ENCODE results near the gene WDR90. TPM values are rescaled to one million over a fixed set of nuclear protein-coding genes. Genes with fewer than 3 reads are reported as not detected.

WDR90 gene
- total RNA-seq, 1 experiment from 2014 or later: 68.2 TPM

GRCh38 chr16:682493-683395, 33.6 kb downstream of the WDR90 start:
- peak overlapping the region; percentile 81 to 86 for H3K4me3 Mint-ChIP-seq
- peak overlapping the region in 1 of 3 experiments; percentile 88; a peak in 2 of 7 replicates for H3K27ac Mint-ChIP-seq
- no peak overlapping the region for H4K8ac ChIP-seq (replicated peaks; ENCODE audit: insufficient read length, low read depth, low read length)
- TF ChIP-seq CTCF (conservative IDR thresholded peaks at IDR 0.05): peak; percentile 28; the same call in 2 of the 3 replicates
- no peak overlapping the region for H3K18ac ChIP-seq (ENCODE audit: insufficient read length, low read depth, low read length)
- DNase-seq: no peak
- no peak overlapping the region for H2BK15ac ChIP-seq (ENCODE audit: low read depth, low read length)
- H3K4ac ChIP-seq (ENCODE audit: low read depth, low read length): no peak overlapping the region
- no peak overlapping the region for H3K23ac ChIP-seq (ENCODE audit: insufficient read length, low read depth, low read length)
- no peaks in the 10 kb centered on the region for H3K79me1 ChIP-seq (ENCODE audit: insufficient read depth, low read depth, low read length, poor library complexity, severe bottlenecking)
- no peaks in the 10 kb centered on the region for H3K4me1 ChIP-seq (ENCODE audit: insufficient read depth, low read length)
- H3K36me3 Mint-ChIP-seq (ENCODE audit: insufficient read depth in 1 of 3, low read depth in 3 of 3): peaks cover 15 to 46% (median 44%) of the 10 kb centered on the region in 3 experiments; a peak in 6 of 7 replicates
- H3T11ph ChIP-seq (ENCODE audit: low read length): no peak overlapping the region
- H3K23me2 ChIP-seq (ENCODE audit: insufficient read length, low read depth, low read length, poor library complexity, severe bottlenecking): peaks cover 11% of the 10 kb centered on the region
- peaks cover 2% of the 10 kb centered on the region; the same call in 1 of the 2 replicates for H3K79me2 ChIP-seq (ENCODE audit: insufficient read depth, low read length)
- H2AK5ac ChIP-seq (ENCODE audit: insufficient read length, low read length): no peak overlapping the region
- H2BK20ac ChIP-seq (ENCODE audit: low read depth, low read length, poor library complexity, severe bottlenecking): no peak overlapping the region
- H3K4me1 Mint-ChIP-seq: peaks cover 13 to 27% of the 10 kb centered on the region in 2 experiments
- no peak overlapping the region for H2BK12ac ChIP-seq (ENCODE audit: insufficient read length, low read depth, low read length)
- no peak overlapping the region for H2BK5ac ChIP-seq (ENCODE audit: insufficient read length, low read length)
- H3K9me3 Mint-ChIP-seq: no peaks in the 10 kb centered on the region
- H3K4me2 ChIP-seq (ENCODE audit: insufficient read depth, insufficient read length, low read length): peak overlapping the region; percentile 15
- no peak overlapping the region for H2BK120ac ChIP-seq (ENCODE audit: low read depth, low read length, poor library complexity, severe bottlenecking)
- no peaks in the 10 kb centered on the region; the same call in 1 of the 2 replicates for H3K27me3 Mint-ChIP-seq (ENCODE audit: low read depth)
- H4K91ac ChIP-seq (ENCODE audit: insufficient read length, low read depth, low read length): no peak overlapping the region
- no peak overlapping the region for H3K14ac ChIP-seq (ENCODE audit: insufficient read depth, low read length)
- H4K20me1 ChIP-seq (ENCODE audit: control insufficient read depth, insufficient read depth, insufficient read length): no peaks in the 10 kb centered on the region
- no peaks in the 10 kb centered on the region for H3K27me3 ChIP-seq (ENCODE audit: insufficient read depth, low read length)
- H3K9me3 ChIP-seq (ENCODE audit: control insufficient read depth, low read depth, low read length): no peaks in the 10 kb centered on the region
- no peak overlapping the region for H4K5ac ChIP-seq (ENCODE audit: insufficient read length, low read depth, low read length)
- H3K27ac ChIP-seq (ENCODE audit: insufficient read length, low read depth, low read length): no peak overlapping the region
- no peak overlapping the region for H3K56ac ChIP-seq (ENCODE audit: insufficient read length, low read depth, low read length)
- no peak overlapping the region for H3K9ac ChIP-seq (ENCODE audit: extremely low read depth, insufficient read length, low read length)
- no peak overlapping the region for H2AFZ ChIP-seq (ENCODE audit: low read length)
- WGBS (ENCODE audit: extremely low coverage, insufficient read length, low lambda C conversion rate): no CpG with 5 or more reads among the region's 36 CpGs
